Left kidney (tissue), 2 donors: ENCODE data around the gene RNASEL. TPM values are rescaled to one million over a fixed set of nuclear protein-coding genes. Genes with fewer than 3 reads are reported as not detected.

Source experiments
- DNase-seq: peaks from one replicate; pipeline ENCODE4 v3.0.0-alpha.2; 2013
- polyA plus RNA-seq: library from polyadenylated mRNA; unstranded; fragments of 120-200 nt; gene quantifications from one replicate; pipeline ENCODE4 v1.2.1, GENCODE V29; 2013; ENCODE audit not compliant: insufficient read length

The RNASEL gene
- polyA plus RNA-seq, 1 donor = 12.7 TPM

DNA sequence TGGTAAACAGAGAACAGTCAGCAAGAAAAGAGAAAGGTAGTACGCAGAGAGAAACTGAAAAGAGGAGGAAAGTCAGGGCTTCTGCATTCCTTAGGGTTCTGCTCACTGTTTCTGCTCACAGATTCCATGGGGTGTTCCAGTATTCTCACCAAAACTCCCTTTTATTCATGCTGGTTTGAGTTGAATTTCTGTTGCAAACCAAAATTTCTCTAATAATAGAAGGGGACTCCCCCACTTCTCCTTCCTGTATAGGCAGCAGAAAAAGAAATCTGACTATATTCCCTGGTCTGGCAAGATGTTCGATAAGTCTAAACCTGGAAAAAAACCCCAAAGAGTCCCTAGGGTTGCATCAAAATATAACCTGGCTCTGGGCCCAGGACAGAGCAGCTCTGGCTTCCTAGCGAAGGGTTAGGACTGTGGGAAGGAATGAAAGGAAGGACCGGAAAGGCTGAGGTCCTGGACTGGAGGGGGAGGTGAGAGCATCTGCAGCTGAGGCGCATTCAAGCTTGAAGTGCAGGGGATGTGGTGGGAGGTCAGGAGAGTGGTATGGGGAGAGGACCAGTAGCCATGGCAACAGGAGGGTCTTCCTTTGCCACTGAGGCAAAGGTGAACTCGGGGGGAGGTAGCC lies 34.0 kb upstream of the RNASEL start:
- no peak for DNase-seq

DNA sequence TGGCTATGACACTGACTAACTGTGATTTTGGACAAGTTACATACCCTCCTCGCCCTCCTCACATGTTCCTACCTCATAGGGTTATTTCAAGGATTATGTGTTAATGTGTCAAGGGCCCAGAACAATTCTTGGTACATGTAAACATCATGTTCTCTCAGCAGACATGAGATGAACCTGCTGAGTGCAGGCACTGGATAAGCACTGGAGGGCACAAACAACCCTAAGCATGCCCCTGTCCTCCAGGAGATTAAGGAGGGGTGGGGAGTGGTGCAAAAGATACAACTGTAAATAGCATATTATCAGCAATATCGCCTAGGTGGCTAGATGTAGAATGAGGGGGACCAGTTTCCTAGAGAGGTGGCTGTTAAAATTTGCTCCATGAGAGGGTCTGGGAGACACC lies 32.9 kb upstream of the RNASEL start:
- DNase-seq = no peak

DNA sequence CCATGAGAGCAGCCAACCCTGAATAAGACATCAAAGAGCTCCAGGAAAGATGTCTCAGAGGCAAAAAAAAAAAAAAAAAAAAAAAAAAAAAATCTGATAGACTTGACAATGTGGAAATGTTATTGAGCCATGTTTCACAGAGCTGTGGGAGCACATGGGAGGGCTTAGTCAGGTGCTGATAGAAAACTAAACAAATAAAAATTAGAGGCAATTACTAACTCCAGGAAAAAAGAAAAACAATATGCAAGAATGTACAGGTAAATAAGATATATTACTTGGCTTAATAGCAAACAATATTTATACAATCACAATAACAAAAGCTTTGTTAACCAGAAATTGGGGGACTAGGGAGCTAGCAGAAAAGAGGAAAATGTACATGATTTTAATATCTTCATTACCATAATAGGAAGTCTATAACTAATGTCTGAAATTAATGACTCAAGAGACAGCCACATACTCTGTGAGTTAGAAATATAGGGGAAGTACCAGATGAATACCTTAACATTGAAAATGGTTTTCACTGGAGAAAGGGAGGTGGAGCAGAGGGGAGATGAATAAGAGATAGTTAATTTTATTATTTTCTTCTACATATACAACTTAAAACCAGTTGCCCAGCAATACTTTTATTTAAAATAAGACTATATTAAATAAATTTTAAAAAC lies 32.0 kb upstream of the RNASEL start:
- no peak for DNase-seq

DNA sequence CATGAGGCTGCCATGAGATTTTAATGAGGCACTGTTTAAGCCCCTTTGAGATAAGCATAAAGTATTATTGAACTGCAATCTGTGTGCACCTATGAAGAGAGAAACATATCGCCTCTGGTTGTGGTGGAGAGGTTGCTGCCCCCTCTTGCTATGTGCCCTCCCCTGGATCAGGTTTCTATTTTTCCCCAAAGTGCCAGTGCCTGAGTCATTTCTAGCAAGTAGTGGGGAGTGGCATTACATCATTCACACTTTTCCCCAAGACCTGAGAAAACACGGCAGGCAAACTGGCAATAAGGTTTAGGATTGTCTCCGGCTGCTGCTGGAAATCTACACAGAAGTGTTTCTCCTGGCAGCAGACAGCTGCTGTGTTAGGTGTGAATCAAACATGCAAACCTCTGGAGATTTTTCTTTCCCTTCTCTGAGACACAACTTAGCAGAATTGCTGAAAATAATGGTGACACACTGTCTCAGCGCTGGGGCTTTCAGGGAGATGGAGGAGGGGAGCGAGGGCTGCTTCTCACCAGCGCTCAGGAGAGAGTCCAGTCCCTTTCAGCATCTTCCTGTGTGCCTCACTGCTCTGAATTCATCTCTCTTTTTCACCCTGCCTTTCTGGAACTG lies 28.8 kb upstream of the RNASEL start:
- DNase-seq = no peak

DNA sequence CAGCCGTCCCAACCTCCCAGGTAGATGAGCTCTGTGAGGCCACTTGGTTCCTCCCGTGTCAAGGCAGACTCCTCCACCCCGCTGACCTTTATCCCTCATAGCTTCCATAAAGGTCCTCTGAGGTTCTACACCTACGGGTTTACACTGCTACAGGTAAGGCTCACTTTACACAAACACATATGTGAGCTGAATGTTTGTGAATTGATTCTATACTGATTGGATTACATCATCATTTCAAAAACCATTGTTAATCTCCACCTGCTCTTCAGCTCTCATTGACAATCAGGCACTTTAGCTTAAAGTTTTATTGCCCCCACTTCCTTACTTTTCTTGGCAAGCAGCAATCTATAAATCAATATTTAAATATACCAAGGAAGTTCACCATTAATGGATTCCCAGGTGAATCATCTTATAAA lies 28.0 kb upstream of the RNASEL start:
- DNase-seq = no peak

DNA sequence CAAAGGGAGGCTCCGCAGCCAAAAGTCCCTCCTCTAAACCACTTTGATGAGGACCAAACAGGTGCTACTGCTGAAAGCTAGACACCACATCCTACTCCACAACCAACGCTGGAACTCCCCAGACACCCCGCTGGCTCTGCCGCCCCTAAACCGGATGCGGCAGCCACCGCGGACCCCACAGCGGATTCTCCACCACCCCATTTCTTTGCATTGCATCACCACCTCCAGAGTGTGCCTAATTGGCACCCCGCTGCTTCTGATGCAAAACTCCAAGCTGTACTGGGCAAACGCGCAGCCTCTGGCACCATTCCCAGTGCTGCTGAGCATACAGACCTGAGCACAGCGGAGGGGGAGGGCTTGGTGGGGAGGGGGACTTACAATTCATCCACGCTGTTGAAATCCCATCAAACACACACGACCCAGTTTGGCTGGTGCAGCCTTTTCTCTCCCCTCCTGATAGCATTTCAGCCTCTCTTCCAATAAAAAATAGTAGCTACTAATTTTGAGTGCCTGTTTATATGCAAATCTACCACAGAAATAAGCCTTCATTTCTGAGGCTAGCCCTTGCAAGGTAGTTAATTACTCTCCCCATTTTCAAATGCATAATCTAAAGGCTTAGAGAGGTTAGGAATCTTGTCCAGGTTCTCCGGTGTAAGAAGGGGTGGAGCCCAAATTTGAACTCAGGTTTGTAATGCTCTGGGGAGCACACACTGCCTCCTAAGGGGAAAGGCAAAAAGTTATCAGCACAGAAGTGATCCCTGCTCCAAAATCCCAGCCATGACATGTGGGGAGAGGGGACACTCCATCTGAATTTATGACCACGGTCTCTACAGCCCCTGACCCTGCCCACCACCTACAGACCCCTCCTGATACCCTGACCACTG lies 27.3 kb upstream of the RNASEL start:
- DNase-seq = no peak

DNA sequence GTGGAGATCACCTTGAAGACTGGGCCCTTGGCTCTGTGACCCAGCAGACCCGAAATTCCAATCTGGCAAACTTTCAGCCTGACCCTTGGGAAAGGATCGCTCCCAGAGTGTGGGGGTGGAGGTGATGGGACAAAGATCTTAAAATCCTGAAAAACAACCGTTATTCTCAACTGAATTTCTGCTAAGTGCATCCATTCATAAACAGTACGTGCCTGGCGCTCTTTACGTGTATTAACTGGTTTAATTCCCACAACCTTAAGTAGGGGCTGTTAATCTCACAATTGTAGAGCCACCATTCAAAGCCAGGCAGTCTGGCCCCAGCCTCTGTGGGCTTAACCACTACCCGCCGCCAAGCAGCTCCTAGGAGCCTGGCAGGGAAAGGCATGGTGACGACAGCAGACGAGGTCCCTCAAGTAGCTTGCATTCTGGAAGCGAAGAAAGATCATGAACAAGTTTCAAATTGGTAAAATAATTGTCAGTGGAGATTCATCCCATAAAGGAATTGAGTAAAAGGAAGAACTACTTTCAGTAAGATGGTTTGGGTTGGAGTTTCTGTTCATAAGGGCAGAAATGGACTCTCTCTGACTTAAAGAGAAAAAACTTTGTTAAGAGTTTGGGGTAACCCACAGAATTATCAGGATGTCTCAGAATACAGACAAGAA lies 26.5 kb upstream of the RNASEL start:
- no peak for DNase-seq

DNA sequence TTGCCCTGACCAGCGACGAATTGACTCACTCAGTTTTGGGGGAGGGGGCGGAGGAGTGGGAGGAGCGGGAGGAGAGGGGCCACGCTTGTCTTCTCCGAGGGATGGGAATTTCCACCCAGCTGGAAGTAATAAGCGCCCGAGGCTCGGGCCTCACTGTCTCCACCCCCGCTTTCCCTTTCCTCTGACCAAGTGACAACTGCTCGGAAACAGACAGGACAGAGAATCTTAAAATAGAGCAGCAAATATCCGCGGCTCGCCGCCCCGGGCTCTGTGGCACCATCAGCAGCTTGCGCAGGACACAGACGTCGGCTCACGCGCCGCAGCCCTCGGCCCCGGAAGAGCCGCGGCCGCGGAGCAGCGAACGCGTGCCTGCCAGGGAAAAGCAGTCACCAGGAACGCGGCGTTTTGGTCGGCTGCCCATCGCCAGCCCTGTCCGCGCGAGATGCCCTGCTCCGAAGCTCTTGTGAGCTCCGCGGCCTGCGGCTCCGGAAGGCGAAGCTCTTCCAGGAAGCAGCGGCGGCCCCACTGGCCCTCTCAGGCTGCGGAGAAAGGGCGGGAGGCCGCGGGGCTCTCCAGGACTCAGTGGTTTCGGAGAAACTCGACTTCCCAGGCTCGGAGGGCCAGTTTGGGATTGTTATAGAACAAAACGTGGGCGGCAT lies 25.9 kb upstream of the RNASEL start:
- peak; percentile 78 for DNase-seq

DNA sequence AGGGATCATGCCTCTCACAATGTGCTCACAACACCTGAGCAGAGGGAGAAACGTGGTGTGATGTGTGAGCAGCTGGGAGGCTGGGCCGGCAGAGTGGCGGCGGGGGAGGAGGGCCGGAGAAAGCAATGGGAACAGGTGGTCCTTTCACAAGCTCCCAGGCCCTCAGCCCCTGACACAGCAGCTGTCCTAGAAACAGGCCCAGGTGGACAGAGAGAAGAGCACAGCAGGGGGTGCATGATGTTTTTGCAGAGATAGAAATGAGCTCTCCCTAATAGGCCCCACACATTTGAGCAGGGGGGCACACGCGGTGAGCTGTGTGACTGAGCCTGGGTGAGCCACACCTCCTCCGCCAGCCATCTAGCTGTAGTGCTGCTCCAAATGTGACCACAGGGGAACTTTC lies 22.7 kb upstream of the RNASEL start:
- no peak for DNase-seq

DNA sequence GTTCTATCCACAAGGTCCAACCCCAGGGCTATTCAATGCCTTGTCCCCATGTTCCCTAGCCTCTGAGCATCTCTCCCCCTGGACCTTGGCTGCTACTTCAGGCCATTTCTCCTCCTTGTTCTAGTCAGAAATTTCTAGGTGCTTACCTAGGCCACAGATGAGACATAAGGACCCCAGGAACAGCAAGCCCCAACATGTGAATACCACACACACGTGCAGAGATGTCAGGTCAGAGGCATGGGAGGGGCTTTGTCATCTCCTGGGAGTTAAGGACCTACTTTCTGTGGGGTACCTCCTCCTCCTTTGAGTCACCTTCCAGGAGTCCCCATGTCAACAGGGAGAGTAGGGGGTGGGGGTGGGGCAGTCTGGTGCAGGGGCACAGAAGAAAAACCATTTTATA lies 22.3 kb upstream of the RNASEL start:
- DNase-seq = no peak

DNA sequence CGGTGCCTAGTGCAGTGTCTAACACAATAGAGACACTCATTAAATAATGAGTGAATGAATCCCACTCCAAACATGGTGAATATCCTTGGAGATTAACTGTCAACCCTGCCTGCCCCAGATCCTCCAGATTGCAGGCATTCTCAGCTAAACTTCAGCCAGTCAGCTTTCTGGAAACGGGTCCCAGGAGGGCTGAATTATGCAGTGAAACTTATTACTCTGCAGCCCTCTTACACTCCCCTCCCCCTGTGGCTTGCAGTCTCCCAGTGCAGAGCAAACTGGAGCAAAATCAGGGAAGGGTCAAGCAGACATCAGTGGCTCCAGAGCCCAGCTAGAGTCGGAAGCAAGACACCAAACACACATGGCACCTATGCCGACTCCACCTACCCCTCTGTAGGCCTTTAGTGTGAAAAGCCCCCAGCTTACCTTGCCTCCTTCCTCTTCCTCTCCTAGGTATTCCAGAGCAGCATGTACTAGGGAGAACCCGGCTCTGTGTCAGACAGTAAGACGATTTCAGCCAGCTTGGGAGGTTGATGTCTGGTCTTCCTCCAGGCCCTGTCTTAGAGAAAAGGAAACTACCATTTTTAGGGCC lies 21.6 kb upstream of the RNASEL start:
- DNase-seq = no peak

DNA sequence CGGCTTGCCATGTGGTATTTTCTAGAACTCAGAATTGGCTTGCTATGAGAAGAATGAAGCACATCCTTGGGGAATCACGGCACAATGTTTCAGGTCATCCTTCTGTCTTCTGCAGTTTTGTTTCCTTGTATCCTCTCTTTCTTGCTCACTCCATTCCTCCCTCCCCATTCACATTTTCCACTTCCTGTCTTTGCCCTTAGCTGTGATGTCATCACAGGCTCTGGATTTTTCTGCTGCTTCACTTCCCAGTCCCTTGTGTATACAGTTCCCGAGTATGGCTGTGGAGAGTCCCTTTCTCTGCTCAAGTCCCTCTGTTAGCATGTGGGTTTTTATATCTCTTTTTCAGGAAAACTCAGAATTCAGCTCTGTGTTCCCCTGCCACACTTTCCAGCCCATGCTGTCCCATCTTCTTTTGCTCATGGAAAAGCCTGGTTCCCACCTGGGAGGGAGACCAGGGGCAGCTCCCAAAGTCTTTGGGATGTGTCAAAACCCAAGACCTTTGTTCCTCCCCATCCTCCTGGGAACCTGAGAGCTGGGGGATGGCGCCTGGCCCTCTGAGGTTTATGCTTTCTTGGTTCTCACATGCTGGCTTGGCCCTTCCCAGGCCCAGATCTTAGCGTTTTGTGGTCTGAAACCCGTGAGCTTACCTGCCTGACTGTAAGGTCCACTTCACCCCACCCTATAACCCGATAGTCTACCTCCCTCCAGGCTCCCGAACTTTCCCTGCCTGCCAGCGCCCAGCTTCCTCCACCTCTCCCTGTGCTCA lies 20.0 kb upstream of the RNASEL start:
- DNase-seq = no peak

DNA sequence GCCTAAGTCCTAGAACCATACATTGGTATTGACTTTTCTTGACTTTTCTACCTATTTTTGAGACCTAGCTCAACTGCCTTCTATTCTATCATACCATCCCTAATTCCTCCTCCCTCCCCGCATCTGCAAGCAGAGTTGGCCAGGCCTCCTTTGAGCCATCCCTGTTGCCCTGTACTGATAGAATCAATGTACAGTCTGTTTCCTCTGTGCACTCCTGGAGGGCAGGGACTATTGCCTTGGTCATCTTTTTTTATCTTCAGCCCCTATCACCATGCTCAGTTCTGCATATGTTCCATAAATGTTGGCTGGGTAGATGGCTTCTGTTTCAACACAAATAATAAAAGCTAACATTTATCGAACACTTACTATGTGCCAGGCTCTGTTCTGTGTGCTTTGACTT lies 19.2 kb upstream of the RNASEL start:
- DNase-seq = no peak

DNA sequence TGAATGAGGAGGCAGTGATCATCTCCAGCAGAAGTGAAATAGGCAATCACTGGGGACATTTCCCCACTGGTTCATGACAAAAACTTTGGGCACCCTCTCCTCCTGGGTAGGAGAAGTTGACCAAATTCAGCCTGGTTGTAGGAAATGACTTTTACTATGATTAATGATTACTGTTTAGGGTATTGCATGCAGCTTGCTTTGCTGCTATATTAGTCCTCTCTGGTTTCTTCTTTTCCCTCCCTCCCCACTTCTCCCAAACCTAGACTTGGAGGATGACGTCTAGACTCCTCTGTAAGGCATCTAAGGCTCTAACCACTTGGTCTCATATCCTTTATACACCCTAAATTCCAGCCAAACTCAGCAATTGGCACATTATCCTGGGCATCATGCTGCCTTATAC lies 18.5 kb upstream of the RNASEL start:
- no peak for DNase-seq

DNA sequence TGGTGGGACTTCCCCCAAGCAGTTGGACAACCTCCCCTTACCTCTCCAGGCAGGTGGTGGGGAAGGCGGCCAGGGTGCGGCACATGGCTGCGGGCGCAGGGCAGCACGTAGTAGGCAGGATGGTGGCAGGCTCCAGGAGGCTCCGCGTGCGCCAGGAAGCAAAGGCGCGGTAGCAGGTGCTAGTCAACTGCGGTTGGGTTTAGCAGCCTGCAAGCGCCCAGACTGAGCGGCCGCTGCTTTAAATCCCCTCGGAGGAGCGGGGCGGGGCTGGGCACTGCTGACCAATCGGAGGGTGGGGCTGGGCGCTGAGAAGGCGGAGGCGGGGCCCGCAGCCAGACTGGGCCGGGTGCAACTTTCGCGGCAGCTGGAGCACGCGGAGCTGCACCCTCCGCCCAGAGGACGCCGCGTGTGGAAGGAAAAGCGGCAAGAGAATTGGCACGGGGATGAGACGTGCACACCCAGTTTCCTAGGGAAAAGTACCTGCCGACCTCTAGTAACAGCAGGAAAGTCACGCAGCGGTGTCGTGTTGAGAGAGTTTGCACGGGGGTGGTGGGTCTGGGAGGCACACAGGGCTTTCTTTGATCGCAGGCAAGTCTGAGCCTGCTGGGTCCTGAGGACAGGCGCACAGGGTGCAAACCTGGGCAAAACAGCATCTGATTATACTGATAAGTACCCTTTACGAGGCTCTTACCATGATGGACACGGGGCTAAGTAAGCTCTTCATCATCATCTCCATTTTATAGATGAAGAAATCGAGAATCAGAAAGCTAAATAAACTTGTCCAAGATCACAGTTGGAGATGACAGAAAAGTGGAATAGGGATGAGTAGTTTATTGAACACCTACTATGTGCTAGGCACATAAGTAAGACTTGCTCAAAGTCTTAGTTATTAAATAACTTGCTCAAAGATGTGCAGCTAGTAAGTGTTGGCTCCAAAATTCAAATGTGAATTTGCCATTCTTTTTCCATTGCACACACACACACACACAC lies 15.4 kb upstream of the RNASEL start, which contains the start of gene RGS16:
Gene RGS16, minus strand, starts transcription at position 215 of the 990 bp plus-strand sequence. Its CDS starts 130 bp downstream, at position 85.
- peak; percentile 81 for DNase-seq

DNA sequence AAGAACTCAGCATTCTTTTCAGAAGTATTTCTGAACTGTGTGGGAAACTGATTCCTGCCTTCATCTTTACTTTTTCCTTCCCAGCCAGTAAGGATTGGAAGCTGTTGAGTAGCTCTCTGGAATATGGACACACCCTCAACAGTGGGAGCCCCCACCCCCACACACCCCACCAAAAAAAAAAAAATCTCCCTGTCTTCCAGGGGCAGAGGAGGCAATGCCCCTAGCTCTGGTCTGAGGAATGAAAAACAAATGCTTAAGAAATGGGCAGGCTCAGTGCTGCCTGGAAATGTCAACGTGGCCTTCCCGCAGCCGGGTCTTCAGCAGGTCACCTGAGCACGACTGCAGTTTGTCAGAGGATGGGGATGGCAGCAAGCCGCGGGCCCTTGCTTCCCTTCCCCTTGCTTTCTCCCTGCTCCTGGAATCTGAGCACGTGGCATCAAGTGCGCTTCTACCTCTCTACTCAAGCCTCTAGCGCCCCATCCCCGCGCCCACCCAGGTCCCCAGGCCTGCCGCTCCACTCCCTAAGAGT lies 14.7 kb upstream of the RNASEL start:
- DNase-seq = no peak

DNA sequence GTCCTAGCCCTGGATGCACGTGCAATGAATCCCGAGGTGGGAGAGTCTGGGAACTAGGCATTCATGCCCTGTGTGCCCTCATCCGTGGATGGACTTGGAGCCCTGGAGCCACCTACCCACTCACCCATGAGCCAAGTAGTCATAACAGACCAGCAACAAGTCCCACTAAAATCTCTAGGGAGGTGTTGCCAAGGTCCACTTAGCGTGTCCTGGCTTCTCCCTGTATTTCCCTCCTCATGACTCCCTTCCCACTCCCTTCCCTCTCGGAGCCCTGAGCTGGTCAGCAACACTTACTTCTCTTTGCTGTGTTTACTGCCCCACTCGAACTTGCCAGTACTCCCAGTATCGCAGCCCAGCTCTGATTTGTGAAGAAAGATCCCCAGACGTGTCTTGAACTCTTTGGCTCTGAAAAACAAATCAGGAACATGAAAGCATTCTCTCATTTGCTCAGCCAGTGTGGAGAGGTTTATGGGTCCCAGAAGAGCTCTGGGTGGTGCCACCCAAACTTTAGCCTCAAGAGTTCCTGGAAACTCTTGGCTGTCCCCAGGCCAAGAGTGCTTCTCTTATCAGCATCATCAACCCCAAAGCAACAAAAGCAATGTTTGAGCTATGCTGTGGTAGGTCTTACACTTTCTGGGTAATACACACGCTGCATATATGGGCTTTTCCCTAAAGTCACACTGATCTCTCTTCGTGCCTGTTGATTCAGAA lies 14.0 kb upstream of the RNASEL start:
- no peak for DNase-seq

DNA sequence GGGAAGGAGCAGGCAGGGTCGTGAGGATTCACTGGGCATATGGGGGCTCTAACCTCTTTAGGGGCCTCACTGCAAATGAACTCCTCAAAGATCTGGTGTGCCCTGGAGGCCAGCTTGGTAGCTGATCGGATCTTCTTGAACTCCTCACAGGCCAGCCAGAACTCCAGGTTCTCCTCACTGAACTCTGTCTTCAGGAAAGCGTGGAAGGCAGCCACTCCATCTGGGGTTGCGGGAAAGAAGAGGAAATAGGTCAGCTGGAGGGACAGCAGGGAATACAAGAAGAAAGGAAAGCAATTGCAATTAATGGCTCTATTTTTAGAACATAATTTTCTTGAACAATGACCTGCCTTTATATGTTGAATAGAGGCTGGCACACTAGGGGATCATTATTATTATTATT lies 12.9 kb upstream of the RNASEL start:
- DNase-seq = no peak
